ENCODE measurements around the gene MED29. TPM values are rescaled to one million over a fixed set of nuclear protein-coding genes. Genes with fewer than 3 reads are reported as not detected.

The MED29 gene
- total and polyA plus RNA-seq, 2 of the 4 experiments (the other 2 are of a cell fraction), result 17.6 to 28.8 TPM

DNA sequence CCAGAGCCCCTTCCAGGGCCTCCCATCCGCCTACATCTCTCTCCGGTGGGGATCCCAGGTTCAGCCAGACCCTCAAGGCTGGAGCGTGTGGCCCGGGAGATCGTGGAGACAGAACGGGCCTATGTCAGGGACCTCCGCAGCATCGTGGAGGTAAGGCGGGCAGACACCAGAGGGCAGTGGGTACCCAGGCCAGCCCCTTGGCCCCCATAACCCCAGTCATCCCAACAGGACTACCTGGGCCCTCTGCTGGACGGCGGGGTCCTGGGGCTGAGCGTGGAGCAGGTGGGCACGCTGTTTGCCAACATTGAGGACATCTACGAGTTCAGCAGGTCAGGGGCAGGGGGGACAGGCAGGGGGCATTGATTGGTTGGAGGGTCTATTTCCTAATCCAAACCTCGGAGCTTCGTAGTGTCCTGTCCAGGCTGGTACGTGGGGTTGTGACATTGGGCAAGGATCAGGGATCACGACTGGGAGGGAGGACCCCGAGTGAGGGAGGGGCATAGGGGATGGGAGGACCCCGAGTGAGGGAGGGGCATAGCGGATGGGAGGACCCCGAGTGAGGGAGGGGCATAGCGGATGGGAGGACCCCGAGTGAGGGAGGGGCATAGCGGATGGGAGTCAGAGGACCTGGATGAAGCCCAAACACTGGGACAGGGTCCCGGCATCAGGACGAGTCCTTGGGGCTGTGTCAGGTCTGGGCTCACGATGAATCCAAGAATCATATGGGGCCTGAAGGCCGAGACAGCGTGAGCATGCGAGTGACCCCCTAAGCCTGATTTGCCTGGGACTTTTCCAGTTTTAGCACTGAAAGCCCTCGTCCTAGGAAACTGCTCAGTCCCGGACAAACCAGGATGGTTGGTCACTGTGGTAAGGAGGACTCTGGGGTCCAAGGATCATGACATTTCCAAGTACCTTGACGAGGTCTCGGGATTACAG is 24.2 kb downstream of the MED29 start:
- dilution Hi-C loops (cut with HindIII; ENCODE audit: low sequenced_read_pairs, unreplicated experiment) (no loop called here), intact Hi-C loops (cut with micrococcal nuclease) (no loop called here), in situ Hi-C loops (cut with MboI; ENCODE audit: low sequenced_read_pairs) (no loop called here)
- no peak for DNase-seq
- no peak overlapping the region for H4K5ac ChIP-seq (ENCODE audit: low read depth, low read length)
- peak overlapping the region; percentile 49 for H3K23ac ChIP-seq (ENCODE audit: low read depth, low read length)
- H3K9ac ChIP-seq (ENCODE audit: low read depth, low read length), result peak overlapping the region; percentile 99; the same call in 1 of the 2 replicates
- no peak overlapping the region for H4K91ac ChIP-seq (ENCODE audit: insufficient read depth, low read depth, low read length)
- ATAC-seq (ENCODE audit: low read depth), result no peak
- no peak overlapping the region for H2AFZ ChIP-seq (replicated peaks; ENCODE audit: low read length, poor library complexity)
- H3K9me3 ChIP-seq (ENCODE audit: control insufficient read depth, insufficient read depth, low read length), result no peaks in the 10 kb centered on the region
- ChIA-PET CTCF (no interaction called here), POLR2A (ENCODE audit: unreplicated experiment) (interaction anchor here (0.5 kb wide), 1 partner anchor 98 kb away, joined by 4 read pairs; no protein-coding TSS in a partner anchor)
- H3K9me1 ChIP-seq (ENCODE audit: insufficient read depth, low read length), result peaks cover 12% of the 10 kb centered on the region; the same call in 1 of the 2 replicates
- no peak overlapping the region for H3K18ac ChIP-seq (ENCODE audit: low read depth, low read length)
- H3K27me3 ChIP-seq (ENCODE audit: control insufficient read depth, insufficient read depth, low read length), result no peaks in the 10 kb centered on the region
- H4K8ac ChIP-seq (ENCODE audit: low read depth in 2 of 2, low read length in 2 of 2), result no peak overlapping the region
- H2BK15ac ChIP-seq (ENCODE audit: low read depth, low read length), result no peak overlapping the region
- H3K4me2 ChIP-seq (ENCODE audit: low read depth, low read length), result peak overlapping the region; percentile 72
- H2AK9ac ChIP-seq (replicated peaks; ENCODE audit: low read depth, low read length, poor library complexity), result peak overlapping the region; percentile 91
- no peak overlapping the region for H3K56ac ChIP-seq (ENCODE audit: extremely low read depth, insufficient read depth, low read length)
- no peak overlapping the region for H2BK120ac ChIP-seq (ENCODE audit: low read depth, low read length)
- peak overlapping the region; percentile 69 for H2AK5ac ChIP-seq (ENCODE audit: low read depth, low read length)
- peaks cover 46% of the 10 kb centered on the region for H4K20me1 ChIP-seq (ENCODE audit: insufficient read depth, low read length)
- H2BK5ac ChIP-seq (ENCODE audit: low read depth, low read length, poor library complexity, severe bottlenecking), result no peak overlapping the region
- H3K4me1 ChIP-seq (ENCODE audit: control insufficient read depth, insufficient read depth, low read length), result peaks cover 22% of the 10 kb centered on the region
- BruUV-seq (replicated peaks), result no TSS peak
- no peak overlapping the region for H2BK20ac ChIP-seq (ENCODE audit: low read depth, low read length)
- WGBS, 2 experiments (ENCODE audit: extremely low coverage in 2 of 2, insufficient read length in 1 of 2), result 57% methylated on average over 21 of the region's 35 CpGs; no CpG with 5 or more reads in 1 of the 2 experiments
- peaks cover 41% of the 10 kb centered on the region for H3K36me3 ChIP-seq (ENCODE audit: control insufficient read depth, insufficient read depth, low read length)
- H3K4me3 ChIP-seq (ENCODE audit: insufficient read depth, low read depth, low read length), result peak overlapping the region; percentile 90; the same call in 1 of the 2 replicates
- H3K4ac ChIP-seq (ENCODE audit: low read depth, low read length), result peak overlapping the region; percentile 98
- H3K27ac ChIP-seq (ENCODE audit: insufficient read depth, low read length), result peak overlapping the region; percentile 98
- peaks cover 13 to 74% of the 10 kb centered on the region in 2 experiments for H3K79me1 ChIP-seq (ENCODE audit: low read depth in 1 of 2, low read length in 2 of 2)
- peak overlapping the region; percentile 10; the same call in 1 of the 2 replicates for H3K14ac ChIP-seq (replicated peaks; ENCODE audit: low read depth, low read length)
- TF ChIP-seq, protein P1, sequence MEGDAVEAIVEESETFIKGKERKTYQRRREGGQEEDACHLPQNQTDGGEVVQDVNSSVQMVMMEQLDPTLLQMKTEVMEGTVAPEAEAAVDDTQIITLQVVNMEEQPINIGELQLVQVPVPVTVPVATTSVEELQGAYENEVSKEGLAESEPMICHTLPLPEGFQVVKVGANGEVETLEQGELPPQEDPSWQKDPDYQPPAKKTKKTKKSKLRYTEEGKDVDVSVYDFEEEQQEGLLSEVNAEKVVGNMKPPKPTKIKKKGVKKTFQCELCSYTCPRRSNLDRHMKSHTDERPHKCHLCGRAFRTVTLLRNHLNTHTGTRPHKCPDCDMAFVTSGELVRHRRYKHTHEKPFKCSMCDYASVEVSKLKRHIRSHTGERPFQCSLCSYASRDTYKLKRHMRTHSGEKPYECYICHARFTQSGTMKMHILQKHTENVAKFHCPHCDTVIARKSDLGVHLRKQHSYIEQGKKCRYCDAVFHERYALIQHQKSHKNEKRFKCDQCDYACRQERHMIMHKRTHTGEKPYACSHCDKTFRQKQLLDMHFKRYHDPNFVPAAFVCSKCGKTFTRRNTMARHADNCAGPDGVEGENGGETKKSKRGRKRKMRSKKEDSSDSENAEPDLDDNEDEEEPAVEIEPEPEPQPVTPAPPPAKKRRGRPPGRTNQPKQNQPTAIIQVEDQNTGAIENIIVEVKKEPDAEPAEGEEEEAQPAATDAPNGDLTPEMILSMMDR (conservative IDR thresholded peaks at IDR 0.05; ENCODE audit: low read depth, low read length), result 0 out of 2 replicates have a peak, but pooled peaks have one; percentile 10
- TF ChIP-seq CHD1 (IDR thresholded peaks at IDR 0.05; ENCODE audit: low read depth, low read length), result no peak
- no peak for TF ChIP-seq CEBPB (IDR thresholded peaks at IDR 0.05; ENCODE audit: low read depth, low read length)
- no peak for TF ChIP-seq NFE2L2 (IDR thresholded peaks at IDR 0.05; ENCODE audit: low read depth, low read length)
- TF ChIP-seq, protein P2, sequence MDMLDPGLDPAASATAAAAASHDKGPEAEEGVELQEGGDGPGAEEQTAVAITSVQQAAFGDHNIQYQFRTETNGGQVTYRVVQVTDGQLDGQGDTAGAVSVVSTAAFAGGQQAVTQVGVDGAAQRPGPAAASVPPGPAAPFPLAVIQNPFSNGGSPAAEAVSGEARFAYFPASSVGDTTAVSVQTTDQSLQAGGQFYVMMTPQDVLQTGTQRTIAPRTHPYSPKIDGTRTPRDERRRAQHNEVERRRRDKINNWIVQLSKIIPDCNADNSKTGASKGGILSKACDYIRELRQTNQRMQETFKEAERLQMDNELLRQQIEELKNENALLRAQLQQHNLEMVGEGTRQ (IDR thresholded peaks at IDR 0.05; ENCODE audit: low read depth, low read length), result no peak
- TF ChIP-seq POLR2A (IDR thresholded peaks at IDR 0.05; ENCODE audit: low read depth, low read length), result peak; percentile 45; the same call in 1 of the 2 replicates
- no peak for TF ChIP-seq SMC3 (IDR thresholded peaks at IDR 0.05; ENCODE audit: low read depth, low read length)
- TF ChIP-seq RCOR1 (IDR thresholded peaks at IDR 0.05; ENCODE audit: insufficient replicate concordance, low read length), result no peak
- TF ChIP-seq MAZ (IDR thresholded peaks at IDR 0.05; ENCODE audit: borderline replicate concordance, low read depth, low read length), result peak; percentile 44; the same call in 1 of the 2 replicates
- TF ChIP-seq, protein P3, sequence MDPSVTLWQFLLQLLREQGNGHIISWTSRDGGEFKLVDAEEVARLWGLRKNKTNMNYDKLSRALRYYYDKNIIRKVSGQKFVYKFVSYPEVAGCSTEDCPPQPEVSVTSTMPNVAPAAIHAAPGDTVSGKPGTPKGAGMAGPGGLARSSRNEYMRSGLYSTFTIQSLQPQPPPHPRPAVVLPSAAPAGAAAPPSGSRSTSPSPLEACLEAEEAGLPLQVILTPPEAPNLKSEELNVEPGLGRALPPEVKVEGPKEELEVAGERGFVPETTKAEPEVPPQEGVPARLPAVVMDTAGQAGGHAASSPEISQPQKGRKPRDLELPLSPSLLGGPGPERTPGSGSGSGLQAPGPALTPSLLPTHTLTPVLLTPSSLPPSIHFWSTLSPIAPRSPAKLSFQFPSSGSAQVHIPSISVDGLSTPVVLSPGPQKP (IDR thresholded peaks at IDR 0.05; ENCODE audit: borderline replicate concordance, low read depth, low read length), result no peak
- TF ChIP-seq MAFK (IDR thresholded peaks at IDR 0.05; ENCODE audit: low read depth, low read length), result no peak
- no peak for TF ChIP-seq FOS (IDR thresholded peaks at IDR 0.05; ENCODE audit: low read depth, low read length)
- no peak for TF ChIP-seq MXI1 (IDR thresholded peaks at IDR 0.05; ENCODE audit: borderline replicate concordance, low read depth, low read length)
